SK-N-SH (cell line): ENCODE data around the gene VSTM2A. TPM values are rescaled to one million over a fixed set of nuclear protein-coding genes. Genes with fewer than 3 reads are reported as not detected.

ENCODE experiments used
- CTCF ChIA-PET: fragments of 300-600, 350-600 bp; formaldehyde crosslinking; extraction: SDS; loops from one replicate; lab custom pipeline; 2021; lab: Yijun Ruan, JAX
- POLR2A ChIA-PET: fragments of 350-600 bp; sonication (Branson Sonifier 250); formaldehyde crosslinking; extraction: SDS; loops from one replicate; lab custom pipeline; 2020; ENCODE audit warnings: antibody characterized with exemption, inconsistent platforms; lab: Yijun Ruan, JAX
- DNase-seq: peaks from one replicate; pipeline ENCODE4 v3.0.0; 2012
- H2AFZ ChIP-seq: fragments of 200-600 bp; sonication (generic); 2 replicates; pipeline ENCODE4 v1.8.1; 2016; ENCODE audit warnings: antibody characterized with exemption, mild to moderate bottlenecking, low read depth
- H3F3A ChIP-seq: fragments of 200-600 bp; sonication (generic); replicated peaks from 2 replicates; pipeline ENCODE3; 2016; ENCODE audit warnings: antibody characterized with exemption, mild to moderate bottlenecking; ENCODE audit not compliant: insufficient read depth
- H3K27ac ChIP-seq, 2 experiments: fragments of 200-500 bp in 1 of 2; fragments of 200-600 bp in 1 of 2; sonication (Bioruptor generic) in 1 of 2; sonication (generic), shearing (Covaris generic) in 1 of 2; 2 replicates each; pipeline versions ENCODE4 v1.5.1 to v1.6.1; 2014 to 2016; ENCODE audit warnings: low read depth in 2 of 2, inconsistent platforms in 1 of 2, low read length in 1 of 2, mild to moderate bottlenecking in 1 of 2, mixed read lengths in 1 of 2
- H3K27me3 ChIP-seq: fragments of 200-600 bp; sonication (generic), shearing (Covaris generic); 2 replicates; pipeline ENCODE4 v1.6.1; 2016; ENCODE audit warnings: mixed run types; ENCODE audit not compliant: insufficient read depth
- H3K36me3 ChIP-seq, 2 experiments: fragments of 200-500 bp in 1 of 2; fragments of 200-600 bp in 1 of 2; sonication (Bioruptor generic) in 1 of 2; sonication (generic) in 1 of 2; replicated peaks in 1 of 2; 2 replicates each; pipeline versions ENCODE3 to v1.5.1; 2014 to 2016; ENCODE audit warnings: low read length in 1 of 2, mild to moderate bottlenecking in 1 of 2; ENCODE audit not compliant: insufficient read depth in 2 of 2, control insufficient read depth in 1 of 2
- H3K4me1 ChIP-seq, 2 experiments: fragments of 200-500 bp in 1 of 2; fragments of 200-600 bp in 1 of 2; sonication (Bioruptor generic) in 1 of 2; sonication (generic), shearing (Covaris generic) in 1 of 2; 2 replicates each; pipeline versions ENCODE4 v1.5.1 to v1.6.1; 2014 to 2016; ENCODE audit warnings: low read depth in 1 of 2, low read length in 1 of 2, mixed run types in 1 of 2; ENCODE audit not compliant: insufficient read depth in 2 of 2, control insufficient read depth in 1 of 2
- H3K4me2 ChIP-seq: fragments of 200-600 bp; sonication (generic), shearing (Covaris generic); 2 replicates; pipeline ENCODE4 v1.6.1; 2017; ENCODE audit warnings: mixed run types
- H3K4me3 ChIP-seq, 2 experiments: fragments of 200-500 bp in 1 of 2; fragments of 200-600 bp in 1 of 2; sonication (Bioruptor generic) in 1 of 2; sonication (generic), shearing (Covaris generic) in 1 of 2; 2 replicates each; pipeline versions ENCODE4 v1.5.1 to v1.8.1; 2014 to 2016; ENCODE audit warnings: low read depth in 2 of 2, inconsistent platforms in 1 of 2, low read length in 1 of 2, mild to moderate bottlenecking in 1 of 2, mixed read lengths in 1 of 2, moderate library complexity in 1 of 2
- H3K79me2 ChIP-seq: fragments of 200-600 bp; sonication (generic); 2 replicates; pipeline ENCODE4 v1.8.1; 2017; ENCODE audit warnings: mild to moderate bottlenecking; ENCODE audit not compliant: insufficient read depth
- H3K9ac ChIP-seq: fragments of 200-600 bp; sonication (generic); 2 replicates; pipeline ENCODE4 v1.6.1; 2017; ENCODE audit warnings: mixed run types
- H3K9me2 ChIP-seq: fragments of 200-600 bp; sonication (generic); 2 replicates; pipeline ENCODE4 v1.6.1; 2017; ENCODE audit warnings: mixed run types
- H3K9me3 ChIP-seq: fragments of 200-600 bp; sonication (generic); 2 replicates; pipeline ENCODE4 v1.6.1; 2017; ENCODE audit warnings: mixed run types, mild to moderate bottlenecking, moderate library complexity
- H4K20me1 ChIP-seq: fragments of 200-600 bp; sonication (generic); 2 replicates; pipeline ENCODE4 v1.6.1; 2017; ENCODE audit warnings: mild to moderate bottlenecking, mixed run types; ENCODE audit not compliant: insufficient read depth
- CHD2 ChIP-seq: fragments of 150-350 bp; IDR thresholded peaks from 2 replicates; pipeline ENCODE4 v1.6.1; 2018; ENCODE audit warnings: low read length; ENCODE audit not compliant: partially characterized antibody
- ELF1 ChIP-seq: IDR thresholded peaks from 2 replicates; pipeline ENCODE4 v1.4.0; 2012
- EP300 ChIP-seq, 2 experiments: IDR thresholded peaks; 2 replicates each; pipeline versions ENCODE4 v1.4.0 to v1.6.1; 2012; ENCODE audit warnings: borderline replicate concordance in 1 of 2, low read depth in 1 of 2, low read length in 1 of 2
- EZH2phosphoT487 ChIP-seq: fragments of 200-600 bp; sonication (generic); IDR thresholded peaks from 2 replicates; pipeline ENCODE4 v1.6.1; 2017; ENCODE audit warnings: low read depth, mixed run types, mild to moderate bottlenecking, antibody characterized with exemption, moderate library complexity, borderline replicate concordance
- FOSL2 ChIP-seq: IDR thresholded peaks from 2 replicates; pipeline ENCODE4 v1.4.0; 2012; ENCODE audit warnings: low read depth, mild to moderate bottlenecking, moderate library complexity, borderline replicate concordance
- FOXJ3 ChIP-seq: sonication (generic); formaldehyde crosslinking; IDR thresholded peaks from 2 replicates; pipeline ENCODE4 v1.5.1; 2020; ENCODE audit warnings: mild to moderate bottlenecking, missing genetic modification reagents
- GABPA ChIP-seq: IDR thresholded peaks from 2 replicates; pipeline ENCODE4 v1.4.0; 2012; ENCODE audit warnings: low read depth, mild to moderate bottlenecking
- IRF3 ChIP-seq: fragments of 150-350 bp; IDR thresholded peaks from 2 replicates; pipeline ENCODE4 v1.6.1; 2016; ENCODE audit warnings: mild to moderate bottlenecking, low read depth, low read length
- MXI1 ChIP-seq: IDR thresholded peaks from 2 replicates; pipeline ENCODE4 v1.6.1; 2012; ENCODE audit warnings: mild to moderate bottlenecking, low read depth, low read length, improper control_type of control experiment
- RFX5 ChIP-seq: IDR thresholded peaks from 2 replicates; pipeline ENCODE4 v1.6.1; 2012; ENCODE audit warnings: mild to moderate bottlenecking, improper control_type of control experiment, low read length
- SMC3 ChIP-seq: IDR thresholded peaks from 2 replicates; pipeline ENCODE4 v1.6.1; 2012; ENCODE audit warnings: low read depth, low read length, improper control_type of control experiment
- USF2 ChIP-seq: fragments of 150-350 bp; IDR thresholded peaks from 2 replicates; pipeline ENCODE4 v1.6.1; 2017; ENCODE audit warnings: antibody characterized with exemption, low read length, low read depth, borderline replicate concordance
- ZBTB33 ChIP-seq: IDR thresholded peaks from 2 replicates; pipeline ENCODE4 v1.4.0; 2012; ENCODE audit warnings: low read depth, borderline replicate concordance
- WGBS: methylation state at CpG from one replicate; pipeline ENCODE4 v1.1.6; 2017; ENCODE audit warnings: low lambda C conversion rate; 5-methylcytosine and 5-hydroxymethylcytosine counted together
- polyA plus RNA-seq, 3 experiments: library from polyadenylated mRNA; depleted of rRNA; stranded (reverse); fragments of >200 nt; gene quantifications; 2 replicates each; pipeline ENCODE4 v1.2.3, GENCODE V29; 2012
- TF ChIP-seq, protein P1 (sequence below): IDR thresholded peaks from 2 replicates; pipeline ENCODE4 v1.6.1; 2012; ENCODE audit warnings: mild to moderate bottlenecking, low read depth, low read length, moderate library complexity
- TF ChIP-seq, protein P2 (sequence below): IDR thresholded peaks from 2 replicates; pipeline ENCODE4 v1.4.0; 2012; ENCODE audit warnings: low read depth

The VSTM2A gene
- polyA plus RNA-seq, 1 of the 3 experiments (the other 2 are of a cell fraction): not detected

DNA sequence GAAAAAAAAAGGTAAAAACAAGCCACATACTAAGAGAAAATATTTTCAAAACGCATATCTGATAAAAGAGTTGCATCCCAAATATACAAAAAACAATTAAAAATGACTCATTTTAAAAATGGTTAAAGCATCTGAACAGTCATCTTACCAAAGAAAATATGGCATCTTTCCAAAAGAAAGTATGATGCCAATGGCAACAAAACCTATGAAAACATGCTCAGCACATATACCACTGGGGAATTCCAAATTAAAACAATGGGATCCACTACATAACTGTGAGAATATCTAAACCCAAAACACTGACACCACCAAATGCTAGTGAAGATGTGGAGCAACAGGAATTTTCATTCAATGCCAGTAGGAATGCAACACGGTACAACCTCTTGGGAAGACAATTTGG, 39.3 kb downstream of the VSTM2A start:
- Histone ChIP-seq H3K4me1 (no peaks in the 10 kb centered on the region; a peak in 1 of 4 replicates), H3K4me2 (no peak overlapping the region), H3K9me2 (peaks cover 7% of the 10 kb centered on the region), H3K36me3 (no peaks in the 10 kb centered on the region), H2AFZ (no peak overlapping the region), H3K9me3 (no peaks in the 10 kb centered on the region), H3K27me3 (no peaks in the 10 kb centered on the region), H3K9ac (no peak overlapping the region), H3F3A (no peaks in the 10 kb centered on the region), H3K4me3 (no peak overlapping the region), H3K79me2 (no peaks in the 10 kb centered on the region), H4K20me1 (no peaks in the 10 kb centered on the region), H3K27ac (no peak overlapping the region)
- TF ChIP-seq IRF3 (no peak), USF2 (no peak), EP300 (IDR thresholded peaks at IDR 0.05; ENCODE audit: borderline replicate concordance in 1 of 2, low read depth in 1 of 2, low read length in 1 of 2) (no peak)
- TF ChIP-seq, protein P1, sequence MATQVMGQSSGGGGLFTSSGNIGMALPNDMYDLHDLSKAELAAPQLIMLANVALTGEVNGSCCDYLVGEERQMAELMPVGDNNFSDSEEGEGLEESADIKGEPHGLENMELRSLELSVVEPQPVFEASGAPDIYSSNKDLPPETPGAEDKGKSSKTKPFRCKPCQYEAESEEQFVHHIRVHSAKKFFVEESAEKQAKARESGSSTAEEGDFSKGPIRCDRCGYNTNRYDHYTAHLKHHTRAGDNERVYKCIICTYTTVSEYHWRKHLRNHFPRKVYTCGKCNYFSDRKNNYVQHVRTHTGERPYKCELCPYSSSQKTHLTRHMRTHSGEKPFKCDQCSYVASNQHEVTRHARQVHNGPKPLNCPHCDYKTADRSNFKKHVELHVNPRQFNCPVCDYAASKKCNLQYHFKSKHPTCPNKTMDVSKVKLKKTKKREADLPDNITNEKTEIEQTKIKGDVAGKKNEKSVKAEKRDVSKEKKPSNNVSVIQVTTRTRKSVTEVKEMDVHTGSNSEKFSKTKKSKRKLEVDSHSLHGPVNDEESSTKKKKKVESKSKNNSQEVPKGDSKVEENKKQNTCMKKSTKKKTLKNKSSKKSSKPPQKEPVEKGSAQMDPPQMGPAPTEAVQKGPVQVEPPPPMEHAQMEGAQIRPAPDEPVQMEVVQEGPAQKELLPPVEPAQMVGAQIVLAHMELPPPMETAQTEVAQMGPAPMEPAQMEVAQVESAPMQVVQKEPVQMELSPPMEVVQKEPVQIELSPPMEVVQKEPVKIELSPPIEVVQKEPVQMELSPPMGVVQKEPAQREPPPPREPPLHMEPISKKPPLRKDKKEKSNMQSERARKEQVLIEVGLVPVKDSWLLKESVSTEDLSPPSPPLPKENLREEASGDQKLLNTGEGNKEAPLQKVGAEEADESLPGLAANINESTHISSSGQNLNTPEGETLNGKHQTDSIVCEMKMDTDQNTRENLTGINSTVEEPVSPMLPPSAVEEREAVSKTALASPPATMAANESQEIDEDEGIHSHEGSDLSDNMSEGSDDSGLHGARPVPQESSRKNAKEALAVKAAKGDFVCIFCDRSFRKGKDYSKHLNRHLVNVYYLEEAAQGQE: no peak
- WGBS: 19% methylated on average over 2 of the region's 2 CpGs
- CTCF ChIA-PET: no interaction called here
- no peak for DNase-seq
- POLR2A ChIA-PET: no interaction called here

GRCh38 chr7:54591404-54592386, 49.5 kb downstream of the VSTM2A start:
- no peak overlapping the region for H2AFZ ChIP-seq
- H4K20me1 ChIP-seq: no peaks in the 10 kb centered on the region
- 28% methylated on average over 15 of the region's 15 CpGs for WGBS
- no peaks in the 10 kb centered on the region for H3K27me3 ChIP-seq
- no peaks in the 10 kb centered on the region for H3K9me3 ChIP-seq
- ChIA-PET POLR2A (no interaction called here), CTCF (no interaction called here)
- no peaks in the 10 kb centered on the region for H3K79me2 ChIP-seq
- H3K4me2 ChIP-seq: no peak overlapping the region
- no peaks in the 10 kb centered on the region for H3K9me2 ChIP-seq
- H3K27ac ChIP-seq: no peak overlapping the region
- H3F3A ChIP-seq: no peaks in the 10 kb centered on the region
- no peaks in the 10 kb centered on the region for H3K4me1 ChIP-seq
- no peak overlapping the region for H3K9ac ChIP-seq
- no peak for DNase-seq
- no peaks in the 10 kb centered on the region for H3K36me3 ChIP-seq
- H3K4me3 ChIP-seq: no peak overlapping the region
- no peak for TF ChIP-seq FOSL2
- no peak for TF ChIP-seq CHD2
- no peak for TF ChIP-seq SMC3
- no peak for TF ChIP-seq RFX5
- no peak for TF ChIP-seq FOXJ3 (CRISPR knock-in tag)
- no peak for TF ChIP-seq MXI1
- no peak for TF ChIP-seq ELF1
- no peak for TF ChIP-seq USF2
- TF ChIP-seq, protein P2, sequence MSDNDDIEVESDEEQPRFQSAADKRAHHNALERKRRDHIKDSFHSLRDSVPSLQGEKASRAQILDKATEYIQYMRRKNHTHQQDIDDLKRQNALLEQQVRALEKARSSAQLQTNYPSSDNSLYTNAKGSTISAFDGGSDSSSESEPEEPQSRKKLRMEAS: no peak
- no peak for TF ChIP-seq EP300 (IDR thresholded peaks at IDR 0.05; ENCODE audit: borderline replicate concordance in 1 of 2, low read depth in 1 of 2, low read length in 1 of 2)
- TF ChIP-seq GABPA: no peak
- no peak for TF ChIP-seq ZBTB33
- TF ChIP-seq EZH2phosphoT487: no peak
